Measurements from ENCODE around the gene TM4SF5. TPM values are rescaled to one million over a fixed set of nuclear protein-coding genes. Genes with fewer than 3 reads are reported as not detected.

TM4SF5 gene
- total RNA-seq, 2 donors from 2014 or later = 1.8 to 2.0 TPM

- DNase-seq = no peak
- WGBS, 2 donors = 74 to 77% methylated on average over 9 of the region's 9 CpGs
- ATAC-seq = no peak
- Histone ChIP-seq H3K27me3 (no peaks in the 10 kb centered on the region), H3K4me1 (peaks cover 4% of the 10 kb centered on the region), H3K9me3 (no peaks in the 10 kb centered on the region), H3K4me3 (no peak overlapping the region), H3K27ac (peak overlapping the region in 1 of 4 donors; percentile 75), H3K36me3 (replicated peaks in 1 of 2; ENCODE audit: insufficient read depth in 1 of 2, low read depth in 2 of 2) (no peaks in the 10 kb centered on the region)
- no peak for TF ChIP-seq CTCF (IDR thresholded peaks at IDR 0.05)
- no peak for TF ChIP-seq POLR2A (IDR thresholded peaks at IDR 0.05)
- intact Hi-C loops (cut with DNase I) = no loop called here
Observed at GRCh38 chr17:4766723-4767122, 5.0 kb upstream of the TM4SF5 start.

- Histone ChIP-seq H3K27me3 (no peaks in the 10 kb centered on the region), H3K36me3 (replicated peaks in 1 of 2; ENCODE audit: insufficient read depth in 1 of 2, low read depth in 2 of 2) (no peaks in the 10 kb centered on the region), H3K4me1 (peaks cover 7% of the 10 kb centered on the region), H3K9me3 (no peaks in the 10 kb centered on the region), H3K27ac (peak overlapping the region in 1 of 4 donors; percentile 26), H3K4me3 (no peak overlapping the region)
- no peak for ATAC-seq
- TF ChIP-seq POLR2A (IDR thresholded peaks at IDR 0.05) (peak in 1 of 3 donors; percentile 29), CTCF (IDR thresholded peaks at IDR 0.05) (no peak)
- intact Hi-C loops (cut with DNase I) = no loop called here
- 53 to 57% methylated on average over 5 to 6 of the region's 6 CpGs for WGBS, 2 donors
- peak in 1 of 4 donors; percentile 32 for DNase-seq
Observed at GRCh38 chr17:4768298-4768697, 3.4 kb upstream of the TM4SF5 start.

GRCh38 chr17:4769628-4770027 is 2.1 kb upstream of the TM4SF5 start:
- ATAC-seq (no peak), DNase-seq (no peak)
- Histone ChIP-seq H3K27ac (no peak overlapping the region), H3K36me3 (replicated peaks in 1 of 2; ENCODE audit: insufficient read depth in 1 of 2, low read depth in 2 of 2) (no peaks in the 10 kb centered on the region), H3K4me3 (no peak overlapping the region), H3K27me3 (no peaks in the 10 kb centered on the region), H3K9me3 (no peaks in the 10 kb centered on the region), H3K4me1 (peaks cover 7% of the 10 kb centered on the region)
- intact Hi-C loops (cut with DNase I) = no loop called here
- no peak for TF ChIP-seq POLR2A (IDR thresholded peaks at IDR 0.05)
- no peak for TF ChIP-seq CTCF (IDR thresholded peaks at IDR 0.05)
- WGBS, 2 donors = 81 to 82% methylated on average over 2 of the region's 2 CpGs

GRCh38 chr17:4772235-4772613 is 538 bp downstream of the TM4SF5 start:
- Histone ChIP-seq H3K27ac (no peak overlapping the region), H3K9me3 (no peaks in the 10 kb centered on the region), H3K4me1 (peaks cover 7% of the 10 kb centered on the region), H3K36me3 (replicated peaks in 1 of 2; ENCODE audit: insufficient read depth in 1 of 2, low read depth in 2 of 2) (no peaks in the 10 kb centered on the region), H3K4me3 (no peak overlapping the region), H3K27me3 (no peaks in the 10 kb centered on the region)
- TF ChIP-seq POLR2A (IDR thresholded peaks at IDR 0.05) (no peak), CTCF (IDR thresholded peaks at IDR 0.05) (no peak)
- peak; percentile 18 for ATAC-seq
- WGBS, 2 donors = 67 to 85% methylated on average over 10 of the region's 10 CpGs
- DNase-seq = no peak
- intact Hi-C loops (cut with DNase I) = no loop called here

- ATAC-seq (no peak), DNase-seq (no peak)
- peaks cover 0 to 9% of the 10 kb centered on the region in 2 donors for H3K27me3 ChIP-seq
- TF ChIP-seq POLR2A (IDR thresholded peaks at IDR 0.05) (no peak), CTCF (IDR thresholded peaks at IDR 0.05) (no peak)
- no peak overlapping the region for H3K27ac ChIP-seq
- H3K9me3 ChIP-seq = no peaks in the 10 kb centered on the region
- intact Hi-C loops (cut with DNase I) = no loop called here
- 64 to 66% methylated on average over 9 of the region's 9 CpGs for WGBS, 2 donors
- H3K4me1 ChIP-seq = no peaks in the 10 kb centered on the region
- H3K4me3 ChIP-seq = no peak overlapping the region
- no peaks in the 10 kb centered on the region for H3K36me3 ChIP-seq (replicated peaks in 1 of 2; ENCODE audit: insufficient read depth in 1 of 2, low read depth in 2 of 2)
Observed at GRCh38 chr17:4777969-4778760, 6.5 kb downstream of the TM4SF5 start.
